Peyer's patch (tissue), 4 donors: ENCODE measurements around the gene BIRC7. TPM values are rescaled to one million over a fixed set of nuclear protein-coding genes. Genes with fewer than 3 reads are reported as not detected.

Experiments used
- DNase-seq, 3 donors: peaks; one replicate each; pipeline ENCODE4 v3.0.0-alpha.2; 2017 to 2019
- H3K27ac ChIP-seq, 4 donors: fragments of 200-600 bp; sonication (generic); one replicate each; pipeline ENCODE4 v1.5.1; 2016 to 2019
- H3K27me3 ChIP-seq, 2 donors: fragments of 200-600 bp; sonication (generic); one replicate each; pipeline ENCODE4 v1.5.1; 2019
- H3K36me3 ChIP-seq, 3 donors: fragments of 200-600 bp; sonication (generic); one replicate each; pipeline ENCODE4 v1.5.1; 2016 to 2019
- H3K4me1 ChIP-seq, 4 donors: fragments of 200-600 bp; sonication (generic); one replicate each; pipeline ENCODE4 v1.5.1; 2016 to 2019
- H3K4me3 ChIP-seq, 4 donors: fragments of 200-600 bp; sonication (generic); 1 replicate in 3 of 4; 2 replicates in 1 of 4; pipeline ENCODE4 v1.5.1; 2016 to 2019; ENCODE audit warnings: mild to moderate bottlenecking in 1 of 4
- H3K9me3 ChIP-seq, 4 donors: fragments of 200-600 bp; sonication (generic); one replicate each; pipeline ENCODE4 v1.5.1; 2016 to 2019; ENCODE audit warnings: mild to moderate bottlenecking in 1 of 4
- CTCF ChIP-seq, 6 experiments: fragments of 450-650 bp in 4 of 6; fragments of 200-600 bp in 2 of 6; sonication (generic) in 1 of 6; IDR thresholded peaks; one replicate each; pipeline ENCODE4 v1.5.1; 2017 to 2019; ENCODE audit warnings: antibody characterized with exemption in 6 of 6, mild to moderate bottlenecking in 3 of 6, moderate library complexity in 1 of 6
- POLR2A ChIP-seq, 2 donors: fragments of 450-650 bp; IDR thresholded peaks; one replicate each; pipeline ENCODE4 v1.5.1; 2017; ENCODE audit warnings: antibody characterized with exemption in 2 of 2, mild to moderate bottlenecking in 2 of 2, moderate library complexity in 2 of 2
- total RNA-seq, 4 donors: library from RNA; depleted of rRNA; stranded (reverse); fragments of >200 nt; gene quantifications; one replicate each; pipeline ENCODE4 v1.1.0, GENCODE V29; 2016

The BIRC7 gene
- total RNA-seq, 4 donors from 2014 or later = not detected

- no peak for TF ChIP-seq POLR2A (IDR thresholded peaks at IDR 0.05)
- no peak for TF ChIP-seq CTCF (IDR thresholded peaks at IDR 0.05)
- Histone ChIP-seq H3K27me3 (no peaks in the 10 kb centered on the region), H3K27ac (no peak overlapping the region), H3K4me3 (no peak overlapping the region), H3K36me3 (peaks cover 0 to 28% (median 0%) of the 10 kb centered on the region in 3 donors), H3K4me1 (peaks cover 0 to 3% (median 0%) of the 10 kb centered on the region in 4 donors), H3K9me3 (no peaks in the 10 kb centered on the region)
- no peak for DNase-seq
These were observed 43.0 kb upstream of the BIRC7 start for GRCh38 chr20:63192721-63193120.

- no peak for DNase-seq
- no peak overlapping the region for H3K4me3 ChIP-seq
- H3K4me1 ChIP-seq = peaks cover 0 to 17% (median 0%) of the 10 kb centered on the region in 4 donors
- H3K36me3 ChIP-seq = peaks cover 0 to 33% (median 0%) of the 10 kb centered on the region in 3 donors
- TF ChIP-seq POLR2A (IDR thresholded peaks at IDR 0.05) (no peak), CTCF (IDR thresholded peaks at IDR 0.05) (no peak)
- H3K27ac ChIP-seq = no peak overlapping the region
- no peaks in the 10 kb centered on the region for H3K9me3 ChIP-seq
- no peaks in the 10 kb centered on the region for H3K27me3 ChIP-seq
These were observed 41.5 kb upstream of the BIRC7 start for GRCh38 chr20:63194007-63194796.

GRCh38 chr20:63194797-63195173, 40.9 kb upstream of the BIRC7 start:
- TF ChIP-seq CTCF (IDR thresholded peaks at IDR 0.05) (no peak), POLR2A (IDR thresholded peaks at IDR 0.05) (no peak)
- H3K36me3 ChIP-seq = peaks cover 0 to 33% (median 0%) of the 10 kb centered on the region in 3 donors

GRCh38 chr20:63196768-63197470, 38.8 kb upstream of the BIRC7 start:
- no peak for DNase-seq
- no peak overlapping the region for H3K27ac ChIP-seq
- H3K27me3 ChIP-seq = no peaks in the 10 kb centered on the region
- no peak overlapping the region for H3K4me3 ChIP-seq
- H3K4me1 ChIP-seq = peaks cover 0 to 14% (median 0%) of the 10 kb centered on the region in 4 donors
- TF ChIP-seq POLR2A (IDR thresholded peaks at IDR 0.05) (no peak), CTCF (IDR thresholded peaks at IDR 0.05) (no peak)
- H3K9me3 ChIP-seq = no peaks in the 10 kb centered on the region
- H3K36me3 ChIP-seq = peaks cover 0 to 52% (median 0%) of the 10 kb centered on the region in 3 donors

More at GRCh38 chr20:63194797-63195173, 40.9 kb upstream of the BIRC7 start:
- Histone ChIP-seq H3K27ac (no peak overlapping the region), H3K4me1 (peaks cover 0 to 17% (median 0%) of the 10 kb centered on the region in 4 donors), H3K9me3 (no peaks in the 10 kb centered on the region), H3K27me3 (no peaks in the 10 kb centered on the region), H3K4me3 (no peak overlapping the region)
- DNase-seq = no peak

GRCh38 chr20:63198606-63199005, 37.1 kb upstream of the BIRC7 start:
- Histone ChIP-seq H3K27ac (no peak overlapping the region), H3K4me3 (no peak overlapping the region), H3K36me3 (peaks cover 0 to 69% (median 0%) of the 10 kb centered on the region in 3 donors), H3K9me3 (no peaks in the 10 kb centered on the region), H3K4me1 (peaks cover 0 to 14% (median 0%) of the 10 kb centered on the region in 4 donors), H3K27me3 (no peaks in the 10 kb centered on the region)
- no peak for DNase-seq
- TF ChIP-seq CTCF (IDR thresholded peaks at IDR 0.05) (no peak), POLR2A (IDR thresholded peaks at IDR 0.05) (no peak)
